ENCODE data around the gene UMODL1.
"Not testable (repeated sequence)": the region's sequence is repeated elsewhere in the genome, so short reads cannot be mapped to it uniquely, and the experiment has no call there.

UMODL1 gene

GRCh38 chr21:42113926-42114409 is 42.9 kb downstream of the UMODL1 start:
- DNase-seq (ENCODE audit: low read depth): no peak

GRCh38 chr21:42114646-42115045 is 43.5 kb downstream of the UMODL1 start:
- DNase-seq (ENCODE audit: low read depth): no peak

GRCh38 chr21:42115136-42115683 is 44.1 kb downstream of the UMODL1 start:
- no peak for DNase-seq (ENCODE audit: low read depth)

- not testable (repeated sequence) for DNase-seq (ENCODE audit: low read depth)
These were observed 45.4 kb downstream of the UMODL1 start for GRCh38 chr21:42116551-42116950.

- DNase-seq (ENCODE audit: low read depth): peak; percentile 59
These were observed 46.3 kb downstream of the UMODL1 start for GRCh38 chr21:42117229-42117966.

GRCh38 chr21:42117967-42118780 is 47.1 kb downstream of the UMODL1 start:
- DNase-seq (ENCODE audit: low read depth): no peak

GRCh38 chr21:42118901-42119300 is 47.8 kb downstream of the UMODL1 start:
- no peak for DNase-seq (ENCODE audit: low read depth)

GRCh38 chr21:42120101-42120902 is 49.2 kb downstream of the UMODL1 start:
- no peak for DNase-seq (ENCODE audit: low read depth)

GRCh38 chr21:42120903-42121535 is 49.9 kb downstream of the UMODL1 start:
- no peak for DNase-seq (ENCODE audit: low read depth)

GRCh38 chr21:42121794-42122193 is 50.7 kb downstream of the UMODL1 start:
- no peak for DNase-seq (ENCODE audit: low read depth)

GRCh38 chr21:42122398-42122797 is 51.3 kb downstream of the UMODL1 start:
- no peak for DNase-seq (ENCODE audit: low read depth)

- DNase-seq (ENCODE audit: low read depth): no peak
These were observed 51.7 kb downstream of the UMODL1 start for GRCh38 chr21:42122808-42123207.

- DNase-seq (ENCODE audit: low read depth): no peak
These were observed 52.2 kb downstream of the UMODL1 start for GRCh38 chr21:42123219-42123908.

- DNase-seq (ENCODE audit: low read depth): no peak
These were observed 53.0 kb downstream of the UMODL1 start for GRCh38 chr21:42124081-42124480.

- no peak for DNase-seq (ENCODE audit: low read depth)
These were observed 53.9 kb downstream of the UMODL1 start for GRCh38 chr21:42124826-42125570.

GRCh38 chr21:42125571-42126544 is 54.7 kb downstream of the UMODL1 start:
- no peak for DNase-seq (ENCODE audit: low read depth)

GRCh38 chr21:42127164-42128150 is 56.3 kb downstream of the UMODL1 start:
- DNase-seq (ENCODE audit: low read depth): no peak

Data from stimulated activated CD8-positive, alpha-beta memory T cell treated with anti-CD3 and anti-CD28 coated beads, Interleukin-15, amount 100 ng/mL, for 24 hours (primary cell).